AG10803 (cell line): ENCODE results near the gene PPP1CB.

Source experiments
- DNase-seq: peaks from one replicate; pipeline ENCODE4 v3.0.0; 2010; ENCODE audit warnings: low read depth
- H3K4me3 ChIP-seq: 2 replicates; pipeline ENCODE4 v1.5.1; 2011; ENCODE audit warnings: mild to moderate bottlenecking, low read length, control low read depth
- TF ChIP-seq, protein P1 (sequence below): conservative IDR thresholded peaks from 2 replicates; pipeline ENCODE4 v1.5.1; 2011; ENCODE audit warnings: mild to moderate bottlenecking, low read length, control low read depth, inconsistent platforms

Gene PPP1CB

DNA sequence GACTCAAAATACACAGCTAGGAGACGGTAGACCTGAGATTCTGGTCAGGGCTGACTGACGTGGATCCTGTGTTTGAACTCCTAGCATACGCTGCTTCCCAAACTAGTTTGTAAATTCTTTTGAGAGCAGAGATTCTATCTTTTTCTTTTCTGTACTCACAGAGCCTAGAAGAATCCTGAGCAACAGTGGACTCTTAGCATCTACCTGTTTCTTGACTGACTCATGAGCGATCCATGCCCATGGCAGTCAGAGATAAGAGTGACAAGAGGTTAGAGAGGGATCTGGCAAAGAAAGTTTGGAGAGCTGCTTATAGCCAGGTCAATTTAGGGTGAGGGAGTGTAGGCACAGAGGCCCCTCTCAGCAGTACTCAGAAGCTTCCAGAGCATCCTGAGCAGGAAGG is 41.1 kb upstream of the PPP1CB start:
- TF ChIP-seq, protein P1, sequence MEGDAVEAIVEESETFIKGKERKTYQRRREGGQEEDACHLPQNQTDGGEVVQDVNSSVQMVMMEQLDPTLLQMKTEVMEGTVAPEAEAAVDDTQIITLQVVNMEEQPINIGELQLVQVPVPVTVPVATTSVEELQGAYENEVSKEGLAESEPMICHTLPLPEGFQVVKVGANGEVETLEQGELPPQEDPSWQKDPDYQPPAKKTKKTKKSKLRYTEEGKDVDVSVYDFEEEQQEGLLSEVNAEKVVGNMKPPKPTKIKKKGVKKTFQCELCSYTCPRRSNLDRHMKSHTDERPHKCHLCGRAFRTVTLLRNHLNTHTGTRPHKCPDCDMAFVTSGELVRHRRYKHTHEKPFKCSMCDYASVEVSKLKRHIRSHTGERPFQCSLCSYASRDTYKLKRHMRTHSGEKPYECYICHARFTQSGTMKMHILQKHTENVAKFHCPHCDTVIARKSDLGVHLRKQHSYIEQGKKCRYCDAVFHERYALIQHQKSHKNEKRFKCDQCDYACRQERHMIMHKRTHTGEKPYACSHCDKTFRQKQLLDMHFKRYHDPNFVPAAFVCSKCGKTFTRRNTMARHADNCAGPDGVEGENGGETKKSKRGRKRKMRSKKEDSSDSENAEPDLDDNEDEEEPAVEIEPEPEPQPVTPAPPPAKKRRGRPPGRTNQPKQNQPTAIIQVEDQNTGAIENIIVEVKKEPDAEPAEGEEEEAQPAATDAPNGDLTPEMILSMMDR, result no peak
- DNase-seq, result no peak
- H3K4me3 ChIP-seq, result no peak overlapping the region

DNA sequence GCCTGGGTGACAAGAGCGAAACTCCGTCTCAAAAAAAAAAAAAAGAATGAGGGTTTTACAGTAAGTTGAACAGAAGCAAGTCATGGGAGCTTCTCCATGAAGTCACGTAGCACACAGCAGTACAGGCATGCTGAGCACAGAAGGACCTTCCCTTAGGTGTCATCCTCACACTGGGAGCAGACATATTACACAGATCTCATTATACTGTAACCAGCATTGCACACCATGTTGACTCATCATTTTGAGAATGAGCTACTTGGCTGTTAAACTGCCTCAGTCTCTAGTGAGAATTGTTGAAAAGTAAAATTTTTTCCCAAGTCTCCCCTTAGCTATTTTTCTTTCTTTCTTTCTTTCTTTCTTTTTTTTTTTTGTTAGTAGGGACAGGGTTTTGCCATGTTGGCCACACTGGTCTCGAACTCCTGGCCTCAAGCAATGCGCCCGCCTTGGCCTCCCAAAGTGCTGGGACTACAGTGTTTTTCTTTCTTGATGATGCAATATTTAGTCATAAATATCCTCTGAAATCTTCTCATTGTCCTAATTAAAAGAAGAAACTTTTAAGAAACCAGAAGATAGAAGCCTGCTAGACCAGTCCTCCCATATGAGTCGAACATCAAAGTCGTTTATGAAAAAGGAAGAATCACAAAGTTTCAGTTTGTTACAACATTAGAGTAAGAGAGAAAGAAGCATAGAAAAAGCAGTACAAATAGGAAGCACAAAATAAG is 37.9 kb upstream of the PPP1CB start:
- H3K4me3 ChIP-seq, result no peak overlapping the region
- TF ChIP-seq, protein P1, result no peak
- peak; percentile 61 for DNase-seq

DNA sequence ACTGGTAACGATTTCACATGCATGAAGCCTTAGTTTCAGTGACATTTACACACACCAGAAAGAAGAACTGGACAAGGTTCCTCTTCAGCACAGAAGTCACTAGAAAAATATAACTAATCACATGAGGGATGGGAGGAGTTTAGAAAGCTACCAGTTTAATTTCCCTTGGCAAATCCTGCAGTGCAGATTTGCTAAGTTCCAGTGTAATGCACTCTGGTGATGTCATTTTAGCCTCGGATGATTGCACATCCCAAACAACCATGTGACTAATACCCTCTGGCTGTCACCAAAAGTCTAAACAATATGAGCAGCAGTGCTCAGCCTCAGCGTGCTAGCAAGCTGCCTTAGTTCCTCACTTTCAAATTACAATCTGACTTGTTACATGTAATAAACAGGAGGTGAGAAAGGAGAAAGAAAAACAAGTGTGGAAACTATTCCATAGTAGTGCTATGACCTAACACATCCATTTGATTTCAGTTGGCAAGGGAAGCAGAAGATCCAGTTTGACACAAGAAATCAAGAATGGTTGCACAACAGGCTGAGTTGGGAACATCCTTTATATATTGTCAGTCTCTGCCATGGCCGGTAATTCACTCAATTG is 35.3 kb upstream of the PPP1CB start:
- H3K4me3 ChIP-seq, result no peak overlapping the region
- DNase-seq, result peak; percentile 89
- TF ChIP-seq, protein P1, result no peak

DNA sequence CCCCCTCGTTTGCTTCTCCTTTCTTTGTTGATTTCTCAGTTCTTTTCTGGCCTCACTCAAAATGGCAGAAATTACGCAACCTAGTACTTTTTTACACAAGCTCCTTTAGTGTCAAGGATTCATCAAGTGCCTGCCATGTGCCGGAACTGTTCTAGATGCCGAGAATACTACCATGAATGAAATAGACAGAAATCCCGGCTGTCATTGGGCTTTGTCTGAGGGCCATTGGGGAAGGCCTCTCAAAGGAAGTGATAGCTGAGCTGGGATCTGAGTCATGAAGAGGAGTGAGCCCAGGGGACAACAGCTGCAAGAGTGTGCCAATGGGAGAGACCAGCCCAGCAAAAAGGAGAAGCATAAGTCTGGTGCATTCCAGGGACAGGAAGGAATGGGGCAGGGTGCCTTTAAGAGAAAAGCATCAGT is 34.3 kb upstream of the PPP1CB start:
- no peak overlapping the region for H3K4me3 ChIP-seq
- DNase-seq, result peak; percentile 80
- TF ChIP-seq, protein P1, result no peak

DNA sequence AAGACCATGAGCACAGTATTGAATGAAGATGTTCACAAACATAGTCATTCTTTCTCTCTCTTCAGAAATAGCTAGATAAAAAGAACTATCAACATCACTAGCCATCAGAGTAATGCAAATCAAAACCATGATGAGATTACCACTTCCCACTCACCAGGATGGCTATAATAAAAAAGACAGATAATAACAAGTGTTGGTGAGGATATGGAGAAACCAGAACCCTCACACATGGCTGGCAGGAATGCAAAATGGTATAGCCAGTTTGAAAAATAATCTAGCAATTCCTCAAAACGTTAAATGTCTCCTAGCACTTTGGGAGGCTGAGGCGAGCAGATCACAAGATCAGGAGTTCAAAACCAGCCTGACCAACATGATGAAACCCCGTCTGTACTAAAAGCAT is 31.3 kb upstream of the PPP1CB start:
- DNase-seq, result no peak
- no peak overlapping the region for H3K4me3 ChIP-seq
- TF ChIP-seq, protein P1, result no peak

DNA sequence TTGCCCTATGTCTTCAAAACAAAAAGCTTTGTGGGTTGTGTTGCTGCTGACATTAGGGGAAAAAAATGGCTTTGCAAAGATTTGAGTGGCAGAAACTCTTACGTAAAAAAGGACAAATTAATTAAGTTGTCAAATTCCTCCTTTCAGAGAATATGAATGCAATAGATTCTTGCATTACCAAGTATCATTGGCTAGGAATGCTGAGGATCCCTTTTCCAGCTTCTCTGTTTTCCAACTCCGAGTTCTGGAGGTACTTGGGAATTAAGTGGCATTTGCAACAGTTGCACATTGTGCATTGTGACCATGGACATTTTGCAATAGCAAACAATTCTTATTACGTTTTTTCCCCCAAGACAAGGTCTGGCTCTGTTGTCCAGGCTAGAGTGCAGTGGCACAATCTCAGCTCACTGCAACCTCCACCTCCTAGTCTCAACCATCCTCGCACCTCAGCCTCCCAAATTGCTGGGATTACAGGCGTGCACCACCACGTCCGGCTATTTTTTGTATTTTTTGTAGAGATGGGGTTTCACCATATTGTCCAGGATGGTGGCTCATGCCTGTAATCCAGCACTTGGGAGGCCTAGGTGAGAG is 29.9 kb upstream of the PPP1CB start:
- DNase-seq, result peak; percentile 38
- H3K4me3 ChIP-seq, result no peak overlapping the region
- TF ChIP-seq, protein P1, result no peak
